ENCODE data around the gene PLXDC1.

- TF ChIP-seq POLR2A (IDR thresholded peaks at IDR 0.05): no peak
- peak; percentile 60 to 88 (median 81) for TF ChIP-seq CTCF (IDR thresholded peaks at IDR 0.05 in 8 of 11, conservative IDR thresholded peaks at IDR 0.05 in 3 of 11)
- peak in 2 of 3 donors; percentile 9 to 36 for TF ChIP-seq POLR2AphosphoS5 (IDR thresholded peaks at IDR 0.05)
Measured at GRCh38 chr17:39164675-39165143, 13.3 kb upstream of the PLXDC1 start.
